Measurements from ENCODE around the gene TESK2. TPM values are rescaled to one million over a fixed set of nuclear protein-coding genes. Genes with fewer than 3 reads are reported as not detected.
A peak's percentile ranks its signal among the peaks of the same experiment; 100 is the strongest.
"Not testable (repeated sequence)": the region's sequence is repeated elsewhere in the genome, so short reads cannot be mapped to it uniquely, and the experiment has no call there.

TESK2 gene
- total RNA-seq, 1 donor from 2014 or later, result 6.0 TPM

DNA sequence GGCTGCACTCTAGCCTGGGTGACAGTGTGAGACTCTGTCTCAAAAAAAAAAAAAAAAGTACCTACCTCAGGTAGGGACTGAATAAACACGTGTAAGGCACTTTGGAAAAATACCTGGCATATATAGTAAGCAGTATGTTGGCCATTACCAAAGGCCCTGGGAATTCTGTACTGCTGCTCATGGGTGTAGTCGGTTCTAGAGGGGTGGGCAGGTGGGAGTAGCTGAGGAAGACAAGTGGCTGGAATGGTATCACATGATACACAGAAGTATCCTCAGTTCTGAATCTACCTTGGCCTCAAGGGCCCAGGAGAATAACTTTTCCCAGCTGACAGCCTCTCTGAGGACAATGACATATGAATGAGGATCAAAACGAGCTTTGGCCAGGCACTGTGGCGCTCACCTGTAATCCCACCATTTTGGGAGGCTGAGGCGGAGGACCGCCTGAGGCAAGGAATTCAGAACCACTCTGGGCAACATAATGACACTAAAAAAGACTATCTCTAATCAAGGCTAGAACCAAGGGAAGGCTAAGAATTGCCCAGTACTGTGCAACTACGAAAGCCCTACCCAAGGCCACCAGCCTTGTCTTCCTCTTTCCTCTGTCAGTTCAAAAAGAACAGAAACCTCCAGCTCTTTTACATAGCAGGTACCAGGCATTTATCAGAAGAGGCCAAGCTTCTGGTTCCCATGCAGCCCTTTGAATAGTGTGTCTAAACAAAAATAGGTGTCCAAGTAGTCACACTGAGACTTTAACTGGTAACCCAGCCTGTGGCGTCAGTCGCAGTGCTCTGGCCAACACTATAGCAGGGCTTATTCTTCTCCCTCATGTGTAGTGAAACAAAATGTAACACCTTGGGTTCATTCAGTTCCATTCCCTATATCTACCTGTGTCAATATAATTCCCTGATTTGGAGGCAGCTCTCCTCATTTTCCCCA lies 19.3 kb upstream of the TESK2 start:
- DNase-seq (ENCODE audit: low spot score), result no peak

DNA sequence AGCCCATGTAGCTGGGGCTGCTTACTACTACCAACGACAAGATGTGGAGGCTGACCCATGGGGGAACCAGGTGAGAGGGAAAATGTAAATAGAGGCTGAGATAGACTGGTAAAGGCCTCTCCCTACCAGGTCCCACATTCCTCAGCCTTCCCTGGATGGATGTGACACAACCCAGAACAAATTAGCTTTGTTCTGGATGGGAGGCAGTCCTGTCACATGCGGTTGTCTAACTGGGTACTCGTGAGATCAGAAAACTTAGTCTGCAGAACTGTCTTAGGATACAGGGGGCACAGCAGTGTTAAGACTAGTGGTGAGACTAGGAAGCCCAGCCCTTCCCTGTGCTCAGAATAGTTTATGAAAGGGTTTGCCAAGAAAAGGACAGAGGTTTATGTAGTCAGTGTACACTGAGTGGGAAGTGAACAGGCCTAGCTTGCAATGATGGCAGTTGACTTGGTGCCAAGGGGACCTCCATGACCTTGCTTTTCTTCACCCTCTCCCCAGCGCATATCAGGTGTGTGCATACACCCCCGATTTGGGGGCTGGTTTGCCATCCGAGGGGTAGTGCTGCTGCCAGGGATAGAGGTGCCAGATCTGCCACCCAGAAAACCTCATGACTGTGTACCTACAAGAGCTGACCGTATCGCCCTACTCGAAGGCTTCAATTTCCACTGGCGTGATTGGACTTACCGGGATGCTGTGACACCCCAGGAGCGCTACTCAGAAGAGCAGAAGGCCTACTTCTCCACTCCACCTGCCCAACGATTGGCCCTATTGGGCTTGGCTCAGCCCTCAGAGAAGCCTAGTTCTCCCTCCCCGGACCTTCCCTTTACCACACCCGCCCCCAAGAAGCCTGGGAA lies 17.6 kb upstream of the TESK2 start:
- no peak for DNase-seq (ENCODE audit: low spot score)

DNA sequence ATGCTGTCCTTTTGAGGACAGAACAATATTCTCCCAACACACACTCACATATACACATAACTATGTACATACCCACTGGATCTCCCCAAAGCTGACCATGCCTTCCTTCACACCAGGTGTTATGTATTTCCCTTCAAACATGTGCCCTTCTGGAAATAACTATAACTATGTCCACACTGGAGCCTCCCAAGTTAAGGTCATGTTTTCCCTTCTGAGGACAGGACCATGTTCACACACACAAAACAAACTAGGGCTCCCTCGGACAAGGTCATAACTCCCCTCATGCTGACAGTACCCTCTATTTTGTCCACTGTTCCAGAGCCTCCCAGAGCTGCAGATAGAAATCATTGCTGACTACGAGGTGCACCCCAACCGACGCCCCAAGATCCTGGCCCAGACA lies 16.9 kb upstream of the TESK2 start:
- DNase-seq (ENCODE audit: low spot score), result no peak

DNA sequence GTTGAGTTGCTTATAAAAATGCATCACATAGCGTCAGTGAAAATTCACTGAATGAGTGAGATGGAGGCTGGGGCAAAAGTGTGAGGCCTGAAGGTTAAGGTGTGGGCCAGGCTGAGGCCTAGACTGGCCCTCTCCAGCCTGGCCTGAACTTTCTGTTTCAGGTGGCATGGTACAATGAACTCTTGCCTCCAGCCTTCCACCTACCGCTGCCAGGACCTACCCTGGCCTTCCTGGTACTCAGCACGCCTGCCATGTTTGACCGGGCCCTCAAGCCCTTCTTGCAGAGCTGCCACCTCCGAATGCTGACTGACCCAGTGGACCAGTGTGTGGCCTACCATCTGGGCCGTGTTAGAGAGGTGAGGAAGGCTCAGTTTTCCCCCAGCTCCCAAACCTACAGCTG lies 16.2 kb upstream of the TESK2 start:
- DNase-seq (ENCODE audit: low spot score), result no peak

DNA sequence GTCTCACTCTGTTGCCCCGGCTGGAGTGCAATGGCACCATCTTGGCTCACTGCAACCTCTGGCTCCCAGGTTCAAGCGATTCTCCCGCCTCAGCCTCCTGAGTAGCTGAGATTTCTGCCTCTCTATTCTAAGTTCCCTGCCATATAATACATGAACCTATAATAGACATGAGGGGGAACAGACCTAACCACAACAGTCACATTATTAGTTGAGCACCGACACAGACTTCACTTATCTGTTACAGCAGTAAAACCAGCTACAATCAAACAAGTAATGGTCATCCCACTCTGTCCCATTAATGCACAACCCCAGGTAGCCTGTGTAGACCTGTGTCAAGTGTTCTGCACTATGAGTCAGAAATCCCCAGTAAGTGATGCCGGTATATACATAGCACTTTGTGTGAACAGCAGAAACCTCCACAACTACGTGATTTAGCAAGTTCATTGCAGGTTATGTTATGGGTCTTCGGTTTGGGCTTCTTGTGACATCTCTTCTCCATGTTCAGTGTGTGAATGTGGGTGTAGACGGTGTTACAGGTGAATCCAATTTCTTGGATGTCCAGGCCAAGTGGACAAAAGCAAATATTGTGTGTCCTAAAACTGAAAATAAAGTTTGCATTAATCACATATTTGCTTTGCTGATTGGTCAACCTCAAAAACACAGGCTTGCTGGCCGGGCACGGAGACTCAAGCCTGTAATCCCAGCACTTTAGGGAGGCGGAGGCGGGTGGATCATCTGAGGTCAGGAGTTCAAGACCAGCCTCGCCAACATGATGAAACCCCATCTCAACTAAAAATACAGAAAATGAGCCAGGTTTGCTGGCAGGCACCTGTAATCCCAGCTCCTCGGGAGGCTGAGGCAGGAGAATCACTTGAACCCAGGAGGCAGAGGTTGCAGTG lies 12.7 kb upstream of the TESK2 start:
- DNase-seq (ENCODE audit: low spot score), result no peak

DNA sequence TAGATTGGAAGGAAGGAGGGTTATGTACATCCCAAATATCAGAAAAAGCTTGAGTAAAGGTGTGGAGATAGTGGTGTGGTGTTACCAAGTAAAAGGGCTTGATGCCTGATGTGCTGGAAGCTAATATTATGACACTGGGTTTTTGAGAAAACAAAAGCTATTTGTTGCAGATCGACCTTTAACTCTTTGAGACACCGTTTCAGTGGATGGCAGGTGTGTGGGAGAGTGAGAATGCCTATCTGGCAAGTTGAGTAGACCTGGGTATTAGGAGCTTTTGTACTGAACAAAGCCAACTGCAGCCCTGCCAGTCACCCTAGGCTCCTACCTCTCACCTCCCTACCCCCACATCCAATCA lies 10.5 kb upstream of the TESK2 start:
- no peak for DNase-seq (ENCODE audit: low spot score)

DNA sequence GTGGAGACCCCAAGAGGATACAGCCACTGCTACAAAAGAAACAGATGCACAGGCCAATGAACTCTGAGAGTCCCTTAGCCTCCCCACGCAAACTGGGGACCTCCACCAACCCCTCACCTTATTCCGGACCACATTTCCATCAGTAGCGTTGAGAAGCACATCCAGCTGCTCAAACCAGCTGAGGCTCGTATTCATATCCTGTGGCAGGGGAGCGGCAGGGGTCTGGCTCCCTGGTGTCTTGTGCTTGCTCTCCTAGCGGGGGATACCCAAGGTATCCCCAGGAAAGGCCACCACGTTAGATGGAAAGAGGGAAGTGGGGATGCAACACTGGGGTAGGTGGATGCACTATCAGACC lies 8.4 kb upstream of the TESK2 start:
- DNase-seq (ENCODE audit: low spot score), result no peak

DNA sequence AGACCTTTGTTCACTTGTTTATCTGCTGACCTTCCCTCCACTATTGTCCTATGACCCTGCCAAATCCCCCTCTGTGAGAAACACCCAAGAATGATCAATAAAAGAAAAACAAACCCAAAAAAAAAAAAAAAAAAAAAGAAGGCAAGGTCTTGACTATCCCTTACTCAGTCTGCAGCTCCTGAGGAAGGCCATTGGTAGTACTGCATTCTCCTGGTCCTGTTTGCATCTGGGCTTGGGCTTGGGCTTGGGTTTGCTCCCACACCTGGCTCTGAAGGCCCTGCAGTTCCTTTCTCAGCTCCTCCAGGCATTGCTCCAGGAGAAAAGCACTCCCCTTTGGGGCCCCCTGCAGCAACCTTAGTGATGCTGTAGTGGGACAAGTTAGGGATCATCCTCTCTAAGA lies 7.3 kb upstream of the TESK2 start:
- no peak for DNase-seq (ENCODE audit: low spot score)

DNA sequence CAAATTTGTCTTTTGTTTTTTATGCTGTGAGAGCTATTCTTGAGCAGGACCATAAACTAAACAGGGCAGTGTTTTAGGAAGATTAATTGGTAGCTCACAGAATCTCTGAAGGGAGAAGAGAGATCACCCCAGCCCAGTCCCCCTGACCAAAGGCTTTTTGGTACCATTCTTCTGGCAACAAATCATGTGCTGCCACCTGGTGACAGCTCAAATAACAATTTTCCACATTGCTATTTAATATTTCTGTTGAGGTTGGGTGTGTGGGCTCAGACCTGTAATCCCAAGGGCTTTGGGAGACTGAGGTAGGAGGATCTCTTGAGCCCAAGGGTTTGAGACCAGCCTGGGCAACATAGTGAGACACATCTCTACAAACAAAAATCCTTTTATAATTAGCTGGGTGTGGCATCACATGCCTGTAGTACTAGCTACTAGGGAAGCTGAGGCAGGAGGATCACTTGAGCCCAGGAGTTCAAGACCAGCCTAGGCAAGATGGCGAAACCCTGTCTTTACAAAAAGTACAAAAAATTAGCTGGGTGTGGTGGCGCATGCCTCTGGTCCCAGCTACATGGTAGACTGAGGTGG lies 2.2 kb upstream of the TESK2 start:
- peak; percentile 61 for DNase-seq (ENCODE audit: low spot score)

DNA sequence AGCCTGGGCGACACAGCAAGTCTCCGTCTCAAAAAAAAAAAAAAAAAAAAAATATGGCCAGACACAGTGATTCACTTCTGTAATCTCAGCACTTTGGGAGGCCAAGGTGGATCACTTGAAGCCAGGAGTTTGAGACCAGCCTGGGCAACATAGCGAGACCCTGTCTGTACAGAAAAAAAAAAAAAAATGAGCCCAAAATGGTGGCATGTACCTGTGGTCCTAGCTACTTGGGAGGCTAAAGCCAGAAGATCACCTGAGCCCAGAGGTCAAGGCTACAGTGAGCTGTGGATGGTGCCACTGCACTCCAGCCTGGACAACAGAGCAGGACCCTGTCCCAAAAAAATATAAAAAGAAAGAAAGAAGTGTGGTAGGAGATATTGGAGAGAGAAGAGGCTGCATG lies 1.7 kb upstream of the TESK2 start:
- DNase-seq (ENCODE audit: low spot score), result no peak

DNA sequence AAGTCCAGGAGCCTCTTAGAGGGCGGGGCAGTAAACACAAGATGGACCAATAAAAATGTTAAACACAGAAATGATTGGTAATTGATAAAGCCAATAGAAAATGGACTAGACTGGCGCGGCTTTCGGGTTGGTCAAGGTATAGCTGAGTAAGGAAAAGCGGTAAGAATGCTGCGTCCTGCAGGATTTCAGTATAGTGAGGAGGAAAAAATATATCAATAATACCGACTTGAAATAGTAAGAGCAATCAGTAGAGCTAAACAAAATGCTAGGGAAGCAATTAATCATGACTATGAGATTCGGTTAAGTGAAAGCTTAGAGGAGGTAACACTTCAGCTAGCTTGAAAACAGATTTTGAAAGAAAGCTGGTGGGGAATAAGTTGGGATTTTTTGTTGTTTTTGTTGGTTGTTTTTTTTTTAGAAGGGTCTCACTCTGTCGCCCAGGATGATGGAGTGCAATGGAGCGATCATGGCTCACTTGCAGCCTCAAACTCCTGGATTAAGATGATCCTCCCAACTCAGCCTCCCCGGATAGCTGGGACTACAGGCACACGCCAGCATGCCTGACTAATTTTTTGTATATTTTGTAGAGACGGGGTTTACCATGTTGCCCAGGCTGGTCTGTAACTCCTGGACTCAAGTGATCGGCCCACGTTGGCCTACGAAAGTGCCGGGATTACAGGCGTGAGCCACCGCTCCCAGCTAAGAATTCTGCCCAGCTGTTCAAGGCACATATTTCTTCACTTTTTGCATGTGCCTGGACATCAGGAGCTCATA lies 711 bp upstream of the TESK2 start:
- DNase-seq (ENCODE audit: low spot score), result no peak

DNA sequence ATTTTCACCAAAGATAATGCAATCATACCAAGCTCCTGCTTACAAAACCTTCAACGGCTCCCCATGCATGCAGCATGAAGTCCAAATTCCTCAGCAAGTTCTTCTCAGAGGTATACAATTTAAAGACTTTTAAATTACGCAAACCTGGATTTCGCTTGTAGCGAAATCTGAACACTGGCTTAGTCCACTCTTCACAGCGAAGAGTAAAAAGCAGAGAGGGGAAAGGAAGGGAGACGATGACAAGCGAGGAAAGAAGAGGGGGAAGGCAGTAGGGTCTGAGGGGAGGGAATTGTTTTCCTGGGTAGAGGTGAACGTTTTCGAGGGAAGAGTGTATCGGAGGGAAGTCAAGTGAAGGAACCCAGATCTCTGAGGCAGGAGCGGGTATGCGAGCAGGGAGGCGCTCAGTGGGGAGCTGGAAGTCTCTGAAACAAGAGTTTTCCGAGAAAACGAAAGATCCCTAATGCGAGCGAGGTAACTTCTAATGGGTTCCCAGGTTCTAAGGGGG lies 790 bp downstream of the TESK2 start:
- peak; percentile 38 for DNase-seq (ENCODE audit: low spot score)

DNA sequence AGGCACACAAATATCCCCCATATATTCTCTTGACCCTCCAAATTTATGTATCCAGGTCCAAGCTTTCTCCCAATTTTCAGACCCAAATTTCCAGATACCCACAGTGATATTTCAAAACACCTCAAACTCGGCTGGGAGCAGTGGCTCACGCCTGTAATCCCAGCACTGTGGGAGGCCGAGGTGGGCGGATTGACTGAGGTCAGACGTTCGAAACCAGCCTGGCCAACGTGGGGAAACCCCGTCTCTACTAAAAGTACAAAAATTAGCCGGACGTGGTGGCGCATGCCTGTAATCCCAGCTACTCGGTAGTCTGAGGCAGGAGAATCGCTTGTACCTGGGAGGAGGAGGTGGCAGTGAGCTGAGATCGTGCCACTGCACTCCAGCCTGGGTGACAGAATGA lies 1.6 kb downstream of the TESK2 start:
- not testable (repeated sequence) for DNase-seq (ENCODE audit: low spot score)

DNA sequence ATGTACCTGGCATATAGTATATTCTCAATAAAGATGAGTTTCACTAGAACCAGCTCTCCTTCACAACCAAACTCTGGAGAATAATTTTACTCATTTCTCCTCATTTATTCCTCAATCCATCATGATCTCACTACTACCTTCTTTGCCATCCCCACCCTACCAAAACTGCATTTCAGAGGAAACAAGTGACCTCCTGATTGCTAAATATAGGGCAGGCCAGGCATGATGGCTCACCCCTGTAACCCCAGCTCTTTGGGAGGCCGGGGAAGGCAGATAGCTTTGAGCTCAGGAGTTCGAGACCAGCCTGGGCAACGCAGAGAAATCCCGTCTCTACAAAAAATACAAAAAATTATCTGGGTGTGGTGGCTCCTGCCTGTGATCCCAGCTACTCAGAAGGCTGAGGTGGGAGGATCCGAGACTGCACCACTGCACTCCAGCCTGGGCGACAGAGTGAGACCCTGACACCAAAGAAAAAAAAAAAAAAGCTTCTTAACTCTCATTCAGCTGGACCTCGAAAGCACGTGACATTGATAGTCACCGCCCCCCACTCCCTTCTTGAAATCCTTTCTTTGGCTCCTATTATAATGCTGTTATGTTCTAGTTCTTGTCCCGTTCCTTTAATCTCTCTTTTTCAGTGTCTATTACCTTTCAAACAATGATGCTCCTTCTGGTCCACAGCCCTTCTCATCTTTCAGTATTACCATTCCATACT lies 2.1 kb downstream of the TESK2 start:
- DNase-seq (ENCODE audit: low spot score), result no peak

DNA sequence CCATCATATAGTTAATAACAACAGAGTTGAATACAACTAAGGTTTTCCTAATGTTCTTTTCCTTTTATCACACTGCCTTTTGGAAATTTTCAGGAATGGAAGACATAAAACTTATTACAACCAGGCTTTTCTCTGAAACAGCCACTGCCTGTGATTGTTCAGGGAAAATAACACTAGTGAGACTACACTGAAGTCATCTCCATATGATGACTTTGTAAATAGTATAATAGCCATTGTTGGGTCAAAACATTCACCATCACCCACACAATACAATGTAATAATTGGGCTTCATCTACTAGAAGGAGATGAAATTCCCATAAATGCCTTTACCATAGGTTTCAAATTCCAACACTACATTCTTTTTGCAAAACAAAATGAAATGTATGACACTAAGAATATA lies 5.0 kb downstream of the TESK2 start:
- no peak for DNase-seq (ENCODE audit: low spot score)

DNA sequence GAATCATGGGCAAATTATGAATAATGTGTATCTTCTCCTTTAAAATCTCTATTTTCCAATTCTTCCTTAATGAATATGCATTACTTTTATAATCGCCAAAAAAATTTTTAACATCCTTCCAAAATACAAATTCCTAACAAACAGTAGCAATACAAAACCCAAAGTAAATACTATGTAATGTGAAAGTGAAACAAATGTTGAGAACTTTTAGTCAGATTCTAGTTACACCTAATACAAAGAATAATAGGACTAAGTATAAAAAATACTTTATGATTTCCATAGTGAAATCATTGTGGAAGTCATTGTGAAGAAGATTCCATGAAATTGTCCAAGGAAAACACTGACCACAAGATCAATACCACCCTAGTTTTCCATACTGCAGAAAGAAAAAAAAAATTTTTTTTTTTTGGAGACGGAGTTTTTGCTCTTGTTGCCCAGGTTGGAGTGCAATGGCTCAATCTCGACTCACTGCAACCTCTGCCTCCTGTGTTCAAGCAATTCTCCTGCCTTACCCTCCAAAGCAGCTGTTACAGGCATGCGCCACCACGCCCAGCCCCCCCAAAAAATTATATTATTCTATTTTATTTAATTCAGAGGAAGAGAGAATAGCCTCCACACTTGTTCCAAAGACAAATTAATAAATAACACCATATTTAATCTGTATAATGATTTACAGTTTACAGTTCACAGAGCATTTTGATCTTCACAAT lies 11.8 kb downstream of the TESK2 start:
- no peak for DNase-seq (ENCODE audit: low spot score)

DNA sequence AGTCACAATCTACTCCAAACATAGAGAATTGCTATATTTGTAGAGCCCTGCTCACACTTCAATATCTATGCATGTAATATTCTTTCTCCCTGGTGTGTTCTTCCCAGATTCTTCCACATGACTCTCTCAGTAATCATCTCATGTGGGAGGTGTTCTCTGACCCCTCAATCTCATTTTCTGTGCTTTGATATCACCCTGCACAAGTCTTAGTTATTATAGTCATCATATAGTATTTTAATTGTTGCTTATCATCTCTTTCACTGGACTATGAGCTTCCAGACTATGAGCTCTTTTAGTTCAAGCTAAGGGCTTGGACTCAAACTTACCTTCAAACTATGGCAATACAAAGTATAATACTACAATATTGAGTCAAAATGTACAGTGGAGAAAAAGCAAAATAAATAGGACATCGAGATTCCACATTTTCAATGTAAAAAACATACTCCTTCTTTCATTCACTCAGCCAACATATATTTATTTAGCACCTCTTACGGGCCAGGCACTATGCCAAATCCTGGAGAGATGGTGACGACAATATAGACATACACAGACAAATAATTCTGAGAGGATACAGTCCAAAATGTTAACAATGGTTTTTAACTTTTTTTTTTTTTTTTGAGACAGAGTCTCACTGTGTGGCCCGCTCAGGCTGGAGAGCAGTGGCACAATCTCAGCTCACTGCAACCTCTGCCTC lies 12.7 kb downstream of the TESK2 start:
- no peak for DNase-seq (ENCODE audit: low spot score)

DNA sequence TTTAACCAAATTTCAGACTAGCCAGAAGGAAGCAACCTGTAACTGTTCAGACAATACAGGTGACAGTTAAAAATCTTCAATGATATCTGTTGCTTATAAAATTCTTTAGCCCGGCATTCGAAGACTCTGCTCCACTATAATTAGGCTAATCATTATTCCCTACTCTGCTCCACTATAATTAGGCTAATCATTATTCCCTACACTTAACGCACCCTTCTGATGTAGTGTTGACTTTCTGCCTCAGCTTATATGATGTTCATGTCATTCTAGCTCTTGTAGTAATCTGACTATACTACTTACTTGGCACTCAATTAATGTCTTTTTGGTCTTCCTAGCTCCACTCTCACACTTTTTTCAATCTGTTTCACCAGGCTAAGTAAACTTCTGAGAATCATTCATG lies 13.3 kb downstream of the TESK2 start:
- DNase-seq (ENCODE audit: low spot score), result no peak

DNA sequence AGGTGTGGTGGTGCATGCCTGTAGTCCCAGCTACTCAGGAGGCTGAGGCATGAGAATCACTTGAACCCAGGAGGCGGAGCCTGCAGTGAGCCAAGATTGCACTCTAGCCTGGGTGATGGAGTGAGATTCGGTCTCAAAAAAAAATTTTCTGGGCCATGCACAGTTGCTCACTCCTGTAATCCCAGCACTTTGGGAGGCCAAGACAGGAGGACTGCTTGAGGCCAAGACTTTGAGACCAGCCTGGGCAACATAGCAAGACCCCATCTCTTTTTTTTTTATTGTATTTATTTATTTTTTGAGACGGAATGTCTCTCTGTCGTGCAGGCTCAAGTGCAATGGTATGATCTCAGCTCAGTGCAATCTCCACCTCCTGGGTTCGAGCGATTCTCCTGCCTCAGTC lies 16.8 kb downstream of the TESK2 start:
- DNase-seq (ENCODE audit: low spot score), result not testable (repeated sequence)
